NCI-H1092 (cell line): ENCODE results near the gene MAP3K5.
A peak's percentile ranks its signal among the peaks of the same experiment; 100 is the strongest.

Experiments
- DNase-seq: peaks from one replicate; lab custom pipeline; 2025; lab: John Stamatoyannopoulos, UW

The MAP3K5 gene

DNA sequence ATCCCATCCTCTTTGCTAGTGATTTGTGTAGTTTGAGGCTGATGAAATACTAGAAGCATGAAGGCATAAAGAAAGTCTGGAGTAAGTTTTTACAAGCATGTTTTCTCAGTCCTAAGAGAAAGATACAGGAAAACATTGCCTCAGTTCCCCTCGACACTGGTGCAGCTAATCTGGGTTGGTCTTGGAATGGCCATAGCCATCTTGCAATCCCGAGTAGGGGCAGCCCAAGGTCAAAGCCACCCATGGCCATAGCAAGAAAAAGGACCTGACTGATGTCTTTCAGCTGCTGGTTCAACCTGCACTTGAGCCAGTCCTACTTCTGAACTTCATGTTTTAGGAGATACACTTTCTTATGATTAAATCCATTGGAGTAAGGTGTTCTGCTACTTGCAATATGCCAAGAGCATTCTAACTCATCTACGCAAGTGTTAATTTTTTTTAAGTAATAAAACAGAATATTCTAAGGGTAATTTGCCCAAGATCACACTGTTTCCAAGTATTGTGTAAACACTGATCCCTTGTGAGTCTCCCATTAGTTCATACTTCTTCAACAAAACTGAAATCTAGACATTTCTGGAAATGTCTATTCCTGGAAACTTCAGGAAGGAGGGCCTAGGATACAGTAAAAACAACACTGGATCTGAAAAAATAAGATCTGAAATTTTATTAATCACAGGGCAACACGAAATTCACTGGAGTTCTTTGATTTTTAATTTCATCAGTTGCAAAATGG lies 108.9 kb downstream of the MAP3K5 start:
- no peak for DNase-seq

DNA sequence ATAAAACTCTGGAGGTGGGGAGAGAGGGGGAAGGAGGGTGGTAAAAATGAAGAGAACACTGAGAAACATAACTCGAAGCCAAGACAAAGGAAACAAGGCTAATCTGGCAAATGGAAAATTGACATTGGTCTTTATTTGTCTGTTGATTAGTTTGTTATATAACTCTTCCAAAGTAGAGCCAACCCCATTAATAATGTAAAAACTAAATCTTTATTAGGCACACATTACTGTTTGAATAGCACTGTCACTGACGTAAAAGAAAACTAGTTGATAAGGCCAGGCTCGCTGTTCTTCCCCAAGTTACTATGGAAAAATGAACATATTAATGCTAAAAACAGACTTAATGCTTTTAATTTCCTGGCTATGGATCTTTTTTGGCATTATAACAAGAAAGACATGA lies 110.0 kb downstream of the MAP3K5 start:
- no peak for DNase-seq

DNA sequence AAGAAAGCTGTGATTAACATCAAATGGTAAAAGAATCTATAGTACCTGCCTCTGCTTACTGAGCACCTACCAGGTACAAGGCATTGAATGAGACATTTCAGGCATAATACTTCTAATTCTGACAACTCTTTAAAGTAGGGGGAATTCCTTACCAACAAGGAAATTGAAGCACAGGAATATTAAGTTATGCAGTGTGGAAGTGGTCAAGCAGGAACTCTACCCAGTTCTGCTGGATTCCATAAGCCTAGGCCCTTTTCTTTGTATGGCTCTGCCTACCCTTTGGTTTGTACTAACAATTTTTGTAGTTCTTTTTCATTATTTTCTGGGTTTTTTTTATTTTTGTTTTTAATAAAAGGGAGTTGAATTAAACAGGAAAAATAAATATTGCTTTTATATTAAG lies 114.5 kb downstream of the MAP3K5 start:
- no peak for DNase-seq

GRCh38 chr6:136677344-136677743 lies 114.9 kb downstream of the MAP3K5 start:
- no peak for DNase-seq

DNA sequence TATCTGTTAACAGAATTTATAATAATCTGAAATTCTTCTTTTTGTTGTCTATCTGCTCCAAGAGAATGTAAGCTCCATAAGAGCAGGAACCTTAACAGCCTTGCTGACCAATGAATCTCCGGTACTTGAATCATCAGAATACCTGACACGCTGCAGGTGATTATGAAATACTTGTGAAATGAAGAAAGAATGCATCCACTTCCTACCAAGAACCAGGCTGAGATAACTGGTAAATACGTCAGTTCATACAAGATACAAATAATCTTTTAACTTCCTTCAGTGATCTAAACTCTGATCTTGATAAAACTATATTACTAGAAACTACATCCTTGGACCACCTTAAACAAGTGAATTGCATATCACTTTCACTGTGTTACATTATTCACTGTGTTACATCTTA lies 116.2 kb downstream of the MAP3K5 start:
- DNase-seq: no peak

- DNase-seq: no peak
Measured at GRCh38 chr6:136673571-136673970, 118.7 kb downstream of the MAP3K5 start.

GRCh38 chr6:136672144-136672543 lies 120.1 kb downstream of the MAP3K5 start:
- DNase-seq: no peak

DNA sequence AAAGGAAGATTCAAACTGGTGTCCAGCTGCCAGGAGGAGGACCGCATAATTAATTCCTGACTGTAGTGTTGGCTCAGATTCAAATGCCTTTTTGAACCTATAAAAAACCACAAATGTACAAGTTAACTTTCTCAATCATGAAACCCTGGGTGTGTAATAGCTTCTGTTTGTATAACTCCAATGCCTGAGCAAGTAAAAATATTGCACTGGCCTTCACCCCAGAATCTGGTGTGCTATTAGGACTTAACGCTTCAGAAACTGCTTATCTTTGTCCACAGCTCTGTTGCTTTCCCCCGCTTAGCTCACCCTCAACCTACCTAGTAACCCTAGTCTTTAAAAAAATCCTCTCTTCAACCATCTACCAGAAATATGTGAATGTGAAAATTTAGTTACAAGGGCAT lies 123.0 kb downstream of the MAP3K5 start:
- no peak for DNase-seq

DNA sequence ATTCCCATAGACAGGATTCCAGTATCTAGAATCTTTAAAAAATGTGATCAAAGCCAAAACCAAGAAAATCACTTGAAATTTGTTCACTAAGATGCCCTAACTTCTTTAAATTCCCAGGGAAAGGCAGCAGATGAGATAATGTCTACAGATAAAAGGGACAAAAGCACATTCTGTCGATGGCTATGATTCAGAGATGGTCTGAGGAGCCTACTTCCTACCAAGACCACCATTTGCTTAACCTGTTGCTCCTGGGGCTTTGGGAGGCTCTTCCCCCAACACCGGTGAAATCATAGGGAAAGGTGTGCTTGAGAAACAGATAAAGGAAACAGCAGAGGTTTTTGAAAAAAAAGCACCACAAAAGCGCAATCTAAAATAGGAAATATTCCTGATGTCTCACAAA lies 123.7 kb downstream of the MAP3K5 start:
- no peak for DNase-seq

DNA sequence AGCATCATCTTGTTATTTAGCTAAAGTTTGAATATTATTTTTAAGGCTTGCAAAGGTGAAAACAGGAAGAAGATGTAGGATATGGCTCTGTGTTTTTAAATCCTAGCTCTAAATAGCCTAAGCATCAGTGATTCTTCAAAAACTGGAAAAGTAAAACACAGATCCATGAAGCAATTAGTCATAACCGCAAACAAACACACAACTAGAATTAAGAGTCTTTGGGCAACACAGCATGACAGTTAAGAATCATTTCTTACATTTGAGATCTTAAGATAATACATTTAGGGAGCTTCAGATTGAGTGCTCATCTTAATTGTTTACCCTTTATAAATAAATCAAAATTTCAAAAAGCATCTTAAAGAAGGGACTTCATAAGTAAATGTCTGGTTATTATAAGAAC lies 126.2 kb downstream of the MAP3K5 start:
- DNase-seq: no peak

- no peak for DNase-seq
Measured at GRCh38 chr6:136662347-136663237, 129.7 kb downstream of the MAP3K5 start.

DNA sequence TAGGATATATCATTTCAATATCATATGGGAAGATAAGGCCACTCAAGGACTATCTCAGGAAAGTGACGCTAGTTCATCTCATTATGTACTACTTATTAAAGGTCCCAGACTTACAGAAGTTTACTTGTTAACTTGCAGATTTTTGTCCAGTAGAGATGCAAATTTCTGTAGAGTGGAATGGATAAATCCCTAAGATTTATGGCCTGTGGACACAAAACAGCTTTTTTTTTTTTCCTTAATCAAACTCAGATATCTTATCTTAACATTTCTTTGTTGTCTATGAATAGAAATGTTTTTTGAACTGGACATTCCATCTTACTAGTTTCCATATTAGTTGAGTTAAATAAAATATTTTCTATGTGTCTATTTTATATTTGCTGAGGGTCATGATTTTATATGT lies 131.6 kb downstream of the MAP3K5 start:
- no peak for DNase-seq

DNA sequence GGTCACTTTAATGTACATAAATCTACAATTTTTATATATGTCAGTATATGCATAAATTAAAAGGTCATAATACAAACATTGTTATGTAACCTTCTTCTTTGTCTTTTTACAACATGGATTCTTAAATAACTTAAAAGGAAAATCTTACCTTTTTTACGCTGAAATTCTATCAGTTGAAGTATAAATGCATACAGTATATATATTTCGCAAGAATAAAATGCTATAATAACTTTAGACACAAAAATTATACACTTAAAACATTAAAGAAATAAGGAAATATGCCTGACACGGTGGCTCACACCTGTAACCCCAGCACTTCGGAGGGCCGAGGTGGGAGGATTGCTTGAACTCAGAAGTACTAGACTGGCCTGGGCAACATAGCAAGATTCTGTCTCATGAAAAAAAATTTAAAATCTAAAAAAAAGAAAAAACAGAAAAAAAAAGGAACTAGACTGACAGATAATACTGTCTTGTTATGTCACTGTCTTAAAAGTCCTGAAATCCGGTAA lies 132.2 kb downstream of the MAP3K5 start:
- no peak for DNase-seq

- DNase-seq: no peak
Measured at GRCh38 chr6:136658711-136659110, 133.6 kb downstream of the MAP3K5 start.

- no peak for DNase-seq
Measured at GRCh38 chr6:136657666-136658065, 134.6 kb downstream of the MAP3K5 start.

DNA sequence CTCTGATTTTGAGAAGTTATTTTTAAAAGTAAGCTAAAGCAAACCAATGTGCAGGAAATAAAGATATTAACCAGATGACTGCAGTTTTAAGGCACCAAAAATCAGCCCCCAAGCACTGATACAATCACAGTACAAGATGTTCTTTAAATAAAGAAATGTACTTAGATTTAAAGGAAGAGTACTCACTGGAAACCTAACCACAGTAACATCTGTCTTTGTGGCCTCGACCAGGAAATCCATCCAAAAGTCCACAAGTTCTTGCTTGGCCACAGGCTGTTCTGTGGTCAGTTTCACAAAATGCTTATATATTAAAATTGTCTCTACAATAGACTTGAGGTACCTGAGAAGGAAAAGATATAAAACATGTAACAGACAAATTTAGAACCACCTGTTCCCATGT lies 136.2 kb downstream of the MAP3K5 start:
- DNase-seq: no peak

DNA sequence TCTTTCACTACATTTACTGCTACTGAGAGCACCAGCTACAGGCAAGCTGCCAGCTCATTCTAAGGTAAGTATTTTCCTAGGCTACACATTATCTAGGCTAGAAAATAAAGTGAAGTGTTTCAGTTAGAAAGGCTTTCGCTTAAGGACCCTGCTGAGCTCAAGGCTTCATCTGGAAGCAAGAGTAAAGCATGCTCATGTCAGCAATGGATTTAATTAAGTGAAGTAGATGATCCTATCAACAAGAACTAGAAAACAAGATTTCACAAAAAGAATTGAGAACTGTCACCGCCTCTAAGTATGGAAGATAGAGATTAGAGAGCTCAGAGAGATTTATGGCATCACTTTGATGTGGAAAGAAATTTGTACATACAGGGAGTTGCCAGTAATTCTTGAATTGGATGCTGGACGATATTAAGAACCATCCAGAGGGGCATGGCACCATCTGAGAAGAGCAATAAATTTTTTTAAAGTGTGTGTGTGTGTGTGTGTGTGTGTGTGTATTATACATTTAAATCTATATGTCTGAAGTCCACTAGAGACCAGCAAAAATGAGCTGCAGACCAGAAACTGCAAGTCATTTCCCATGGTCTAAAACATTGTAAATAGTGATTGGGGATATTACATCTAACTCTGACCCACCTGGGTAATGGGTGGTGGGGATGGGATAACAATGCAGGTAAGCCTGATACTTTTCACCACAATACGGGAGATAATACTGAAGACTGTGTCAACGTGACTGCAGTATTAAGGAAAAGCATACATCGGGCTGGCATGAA lies 136.8 kb downstream of the MAP3K5 start:
- peak; percentile 30 for DNase-seq

GRCh38 chr6:136654086-136654485 lies 138.2 kb downstream of the MAP3K5 start:
- DNase-seq: no peak

DNA sequence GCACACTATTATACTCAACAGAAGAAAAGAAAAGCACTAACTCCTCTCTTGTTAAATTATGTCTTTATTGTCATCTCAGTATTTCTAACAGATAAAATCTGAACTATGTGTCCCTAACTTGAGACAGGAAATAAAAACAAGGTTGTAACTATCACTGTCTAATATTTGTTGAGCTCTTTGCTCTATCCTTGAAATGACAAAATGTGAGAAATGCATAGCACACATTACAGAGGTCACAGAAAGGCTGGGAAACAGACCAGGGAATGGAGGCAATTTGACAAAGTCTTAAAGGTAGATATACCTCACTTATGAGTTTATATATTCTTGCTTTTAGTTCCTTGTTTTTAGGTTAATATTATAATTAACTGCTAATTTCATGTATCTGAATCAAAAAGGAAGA lies 139.6 kb downstream of the MAP3K5 start:
- DNase-seq: no peak

DNA sequence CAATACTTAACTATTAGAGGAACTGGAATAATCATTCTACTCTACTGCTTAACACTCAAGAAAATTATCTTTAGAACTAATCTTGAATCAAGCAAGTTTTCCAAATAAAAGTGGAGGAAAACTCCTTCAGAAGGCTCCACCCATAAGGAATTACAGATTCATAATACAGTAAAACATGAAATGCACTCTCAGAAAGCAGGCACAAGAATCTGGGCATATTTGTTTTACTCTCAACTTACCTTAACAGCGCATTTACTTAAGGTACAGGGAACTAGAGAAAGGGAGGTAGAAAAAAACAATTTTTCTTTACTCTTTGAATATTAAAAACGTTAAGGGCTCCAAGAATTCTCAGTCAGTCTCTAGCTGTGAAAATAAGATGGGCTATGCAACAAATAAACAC lies 140.3 kb downstream of the MAP3K5 start:
- no peak for DNase-seq

DNA sequence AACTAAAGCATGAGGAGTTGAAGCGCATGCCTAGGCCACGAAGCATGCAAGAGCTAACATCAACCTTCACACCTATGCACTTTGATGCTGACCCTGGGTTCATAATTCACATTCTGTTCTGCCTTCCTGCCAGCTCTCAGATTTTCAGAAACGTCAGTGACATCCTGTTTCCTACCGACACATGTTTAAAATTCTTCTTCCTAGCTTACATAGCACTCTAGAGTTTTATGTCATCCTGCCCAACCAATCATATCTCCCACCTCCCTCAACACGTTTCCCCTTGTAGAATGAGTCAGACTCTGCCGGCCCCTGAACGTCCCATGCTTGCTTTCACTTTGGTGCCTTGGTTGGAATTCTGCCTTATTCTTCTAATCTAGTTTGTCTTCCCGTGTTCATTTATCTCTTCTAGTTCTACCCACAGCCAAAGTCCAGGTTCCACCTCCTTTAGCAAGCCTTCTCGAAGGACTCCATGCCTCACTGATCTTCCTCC lies 144.9 kb downstream of the MAP3K5 start:
- DNase-seq: no peak

DNA sequence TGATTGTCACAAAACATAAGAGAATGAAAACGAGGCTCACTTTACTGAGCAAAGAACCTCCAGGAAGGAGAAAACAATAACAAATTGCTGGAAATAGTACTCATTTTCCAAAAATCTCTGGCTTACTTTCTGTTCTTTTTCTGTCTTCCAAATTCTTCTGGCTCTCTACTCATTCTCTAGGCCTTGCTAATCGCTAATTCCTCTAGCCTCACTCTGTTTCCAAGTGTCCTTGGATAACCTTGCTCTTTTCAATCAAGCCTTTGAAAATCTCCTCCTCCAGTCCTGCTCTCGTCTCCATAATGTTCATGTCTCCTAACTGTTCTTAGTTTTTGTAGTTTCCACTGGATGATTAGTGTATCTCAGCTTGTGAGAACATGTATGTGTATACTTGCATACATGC lies 145.9 kb downstream of the MAP3K5 start:
- DNase-seq: no peak
